H1 (cell line): ENCODE measurements around the gene SPATS2L. TPM values are rescaled to one million over a fixed set of nuclear protein-coding genes. Genes with fewer than 3 reads are reported as not detected.

ENCODE experiments used
- CTCF ChIA-PET: fragments of 300-600 bp; sonication (Branson Sonifier 250); formaldehyde crosslinking; loops from one replicate; lab custom pipeline; 2021; ENCODE audit not compliant: partially characterized antibody; lab: Charles Lee
- POLR2A ChIA-PET: fragments of 300-600 bp; sonication (Branson Sonifier 250); formaldehyde crosslinking; loops from one replicate; lab custom pipeline; 2021; ENCODE audit warnings: inconsistent platforms; ENCODE audit not compliant: partially characterized antibody; lab: Charles Lee
- DNase-seq, 2 experiments: peaks; one replicate each; pipeline versions ENCODE4 v3.0.0 to v3.0.0-alpha.2; 2010 to 2022; ENCODE audit warnings: low spot score in 2 of 2, low read depth in 1 of 2, mixed read lengths in 1 of 2
- FAIRE-seq: peaks from 2 replicates; lab custom pipeline; 2011; peaks lifted over from hg19 to GRCh38; lab: Jason Lieb, UNC
- H2AFZ ChIP-seq: 2 replicates; pipeline ENCODE4 v1.8.1; 2012; ENCODE audit warnings: low read length, inconsistent platforms
- H2AK5ac ChIP-seq: 2 replicates; pipeline ENCODE4 v1.6.1; 2013; ENCODE audit warnings: low read depth, low read length
- H2BK120ac ChIP-seq: replicated peaks from 2 replicates; pipeline ENCODE3; 2013; ENCODE audit warnings: low read depth, low read length, inconsistent platforms
- H2BK12ac ChIP-seq: 2 replicates; pipeline ENCODE4 v1.6.1; 2013; ENCODE audit warnings: low read depth, low read length
- H2BK15ac ChIP-seq: 2 replicates; pipeline ENCODE4 v1.6.1; 2013; ENCODE audit warnings: low read length
- H2BK20ac ChIP-seq: 2 replicates; pipeline ENCODE4 v1.6.1; 2013; ENCODE audit warnings: low read length
- H2BK5ac ChIP-seq: 2 replicates; pipeline ENCODE4 v1.6.1; 2013; ENCODE audit warnings: low read depth, low read length
- H3K14ac ChIP-seq: 2 replicates; pipeline ENCODE4 v1.6.1; 2013; ENCODE audit warnings: inconsistent platforms; ENCODE audit not compliant: insufficient read length
- H3K18ac ChIP-seq: 2 replicates; pipeline ENCODE4 v1.6.1; 2013; ENCODE audit warnings: low read length; ENCODE audit errors: extremely low read depth
- H3K23ac ChIP-seq: 2 replicates; pipeline ENCODE4 v1.6.1; 2013; ENCODE audit warnings: inconsistent platforms; ENCODE audit not compliant: insufficient read length
- H3K23me2 ChIP-seq: 2 replicates; pipeline ENCODE4 v1.6.1; 2013; ENCODE audit warnings: low read depth, low read length
- H3K27ac ChIP-seq: 2 replicates; pipeline ENCODE4 v1.6.1; 2011; ENCODE audit warnings: low read depth, low read length, inconsistent platforms
- H3K27me3 ChIP-seq, 4 experiments: replicated peaks in 1 of 4; 1 replicate in 1 of 4; 2 replicates in 3 of 4; pipeline versions ENCODE4 v1.6.1 to v1.8.1; 2011 to 2013; ENCODE audit warnings: low read length in 3 of 4, mild to moderate bottlenecking in 3 of 4, inconsistent platforms in 2 of 4, mixed read lengths in 2 of 4, moderate library complexity in 1 of 4; ENCODE audit not compliant: control insufficient read depth in 3 of 4, insufficient read depth in 3 of 4; ENCODE audit errors: extremely low read depth in 1 of 4
- H3K36me3 ChIP-seq, 4 experiments: 2 replicates each; pipeline versions ENCODE4 v1.6.1 to v1.8.1; 2011 to 2013; ENCODE audit warnings: mild to moderate bottlenecking in 4 of 4, low read length in 3 of 4, moderate library complexity in 2 of 4, control low read depth in 1 of 4, inconsistent platforms in 1 of 4; ENCODE audit not compliant: insufficient read depth in 4 of 4, control insufficient read depth in 2 of 4
- H3K4ac ChIP-seq: replicated peaks from 2 replicates; pipeline ENCODE3; 2013; ENCODE audit warnings: low read length, low read depth, mixed read lengths, inconsistent platforms; ENCODE audit not compliant: insufficient read length
- H3K4me1 ChIP-seq, 4 experiments: replicated peaks in 1 of 4; 1 replicate in 1 of 4; 2 replicates in 3 of 4; pipeline versions ENCODE4 v1.6.1 to v1.8.1; 2011 to 2013; ENCODE audit warnings: low read length in 3 of 4, inconsistent platforms in 2 of 4, mixed read lengths in 1 of 4; ENCODE audit not compliant: insufficient read depth in 4 of 4, control insufficient read depth in 3 of 4
- H3K4me2 ChIP-seq, 2 experiments: 2 replicates each; pipeline versions ENCODE4 v1.6.1 to v1.8.1; 2011 to 2013; ENCODE audit warnings: low read depth in 2 of 2, low read length in 2 of 2, control low read depth in 1 of 2, inconsistent platforms in 1 of 2, mild to moderate bottlenecking in 1 of 2; ENCODE audit not compliant: insufficient read depth in 1 of 2
- H3K4me3 ChIP-seq, 4 experiments: fragments of 200-600, 300-600 bp in 1 of 4; sonication (generic), shearing (Covaris generic), sonication (Bioruptor Twin) in 1 of 4; 2 replicates each; pipeline versions ENCODE4 v1.5.1 to v1.8.1; 2011 to 2016; ENCODE audit warnings: low read length in 4 of 4, low read depth in 3 of 4, control low read depth in 2 of 4, inconsistent platforms in 2 of 4, mild to moderate bottlenecking in 2 of 4, mixed read lengths in 1 of 4, moderate library complexity in 1 of 4; ENCODE audit not compliant: insufficient read depth in 2 of 4; ENCODE audit errors: extremely low read depth in 1 of 4
- H3K56ac ChIP-seq: replicated peaks from 2 replicates; pipeline ENCODE3; 2013; ENCODE audit warnings: low read depth, mild to moderate bottlenecking, mixed read lengths, low read length, inconsistent platforms; ENCODE audit not compliant: insufficient read length
- H3K79me1 ChIP-seq: 2 replicates; pipeline ENCODE4 v1.6.1; 2013; ENCODE audit warnings: low read depth, low read length, control low read depth
- H3K79me2 ChIP-seq, 2 experiments: 2 replicates each; pipeline versions ENCODE4 v1.6.1 to v1.8.1; 2012 to 2013; ENCODE audit warnings: low read length in 2 of 2, mild to moderate bottlenecking in 2 of 2, inconsistent platforms in 1 of 2; ENCODE audit not compliant: insufficient read depth in 2 of 2, control insufficient read depth in 1 of 2
- H3K9ac ChIP-seq, 4 experiments: replicated peaks in 1 of 4; 1 replicate in 1 of 4; 2 replicates in 3 of 4; pipeline versions ENCODE4 v1.6.1 to v1.8.1; 2011 to 2013; ENCODE audit warnings: low read depth in 3 of 4, low read length in 3 of 4, control low read depth in 2 of 4, mild to moderate bottlenecking in 2 of 4, moderate library complexity in 2 of 4, inconsistent platforms in 1 of 4; ENCODE audit errors: extremely low read depth in 1 of 4
- H3K9me3 ChIP-seq, 2 experiments: 2 replicates each; pipeline versions ENCODE4 v1.6.1 to v1.8.1; 2012 to 2013; ENCODE audit warnings: mild to moderate bottlenecking in 2 of 2, moderate library complexity in 2 of 2, control low read depth in 1 of 2, inconsistent platforms in 1 of 2, low read depth in 1 of 2, low read length in 1 of 2, mixed read lengths in 1 of 2; ENCODE audit not compliant: insufficient read depth in 2 of 2
- H4K20me1 ChIP-seq, 2 experiments: replicated peaks in 1 of 2; 2 replicates each; pipeline versions ENCODE3 to v1.8.1; 2011 to 2013; ENCODE audit warnings: inconsistent platforms in 2 of 2, low read length in 2 of 2, mild to moderate bottlenecking in 1 of 2; ENCODE audit not compliant: insufficient read depth in 2 of 2, control insufficient read depth in 1 of 2
- H4K5ac ChIP-seq: 2 replicates; pipeline ENCODE4 v1.6.1; 2013; ENCODE audit warnings: low read length, low read depth, mixed read lengths, inconsistent platforms; ENCODE audit not compliant: insufficient read length
- H4K8ac ChIP-seq: 2 replicates; pipeline ENCODE4 v1.8.0; 2013; ENCODE audit warnings: mild to moderate bottlenecking, moderate library complexity, low read length, inconsistent platforms; ENCODE audit not compliant: insufficient read depth; ENCODE audit errors: extremely low read depth
- H4K91ac ChIP-seq: replicated peaks from 2 replicates; pipeline ENCODE3; 2013; ENCODE audit warnings: low read length, mixed read lengths, inconsistent platforms; ENCODE audit not compliant: insufficient read length
- WGBS, 2 experiments: shearing (Covaris generic) in 1 of 2; methylation state at CpG; one replicate each; pipeline versions ENCODE4 v1.1.6 to v1.1.7; 2013 to 2015; ENCODE audit warnings: low lambda C conversion rate in 2 of 2, mixed read lengths in 2 of 2, inconsistent platforms in 1 of 2, low coverage in 1 of 2, missing lambda C conversion rate in 1 of 2; ENCODE audit not compliant: insufficient replicate concordance in 2 of 2, insufficient coverage in 1 of 2, insufficient read length in 1 of 2; ENCODE audit errors: extremely low coverage in 1 of 2, missing lambda C conversion rate in 1 of 2; 5-methylcytosine and 5-hydroxymethylcytosine counted together
- polyA plus RNA-seq, 7 experiments: library from polyadenylated mRNA; depleted of rRNA in 3 of 7; stranded (reverse) in 5 of 7; unstranded in 2 of 7; fragments of >200 nt in 5 of 7; fragments of 200-250 nt in 2 of 7; gene quantifications; 1 replicate in 5 of 7; 2 replicates in 1 of 7; 4 replicates in 1 of 7; pipeline versions ENCODE4 v1.2.1 to v1.2.3, GENCODE V29; 2011 to 2013; ENCODE audit warnings: missing spikeins in 2 of 7, mixed read lengths in 2 of 7
- total RNA-seq: library from RNA; stranded (reverse); fragmentation: NEBNext Ultra II Directional; extraction: Animal tissue kit (Norgen Biotek cat#: 25700); gene quantifications from 2 replicates; pipeline ENCODE4 v1.2.1, GENCODE V29; 2021
- TF ChIP-seq, protein P1 (sequence below), 3 experiments: IDR thresholded peaks; 1 replicate in 2 of 3; 2 replicates in 1 of 3; pipeline versions ENCODE4 v1.5.1 to v1.6.1; 2011; ENCODE audit warnings: low read length in 3 of 3, mild to moderate bottlenecking in 3 of 3, inconsistent platforms in 2 of 3, low read depth in 1 of 3, moderate library complexity in 1 of 3; ENCODE audit not compliant: insufficient read depth in 1 of 3; ENCODE audit errors: control extremely low read depth in 1 of 3

Gene SPATS2L
- total and polyA plus RNA-seq, 2 of the 8 experiments (the other 6 are each of a cell fraction or from before 2014, with no cell fraction given) = 67.3 to 189 TPM

DNA sequence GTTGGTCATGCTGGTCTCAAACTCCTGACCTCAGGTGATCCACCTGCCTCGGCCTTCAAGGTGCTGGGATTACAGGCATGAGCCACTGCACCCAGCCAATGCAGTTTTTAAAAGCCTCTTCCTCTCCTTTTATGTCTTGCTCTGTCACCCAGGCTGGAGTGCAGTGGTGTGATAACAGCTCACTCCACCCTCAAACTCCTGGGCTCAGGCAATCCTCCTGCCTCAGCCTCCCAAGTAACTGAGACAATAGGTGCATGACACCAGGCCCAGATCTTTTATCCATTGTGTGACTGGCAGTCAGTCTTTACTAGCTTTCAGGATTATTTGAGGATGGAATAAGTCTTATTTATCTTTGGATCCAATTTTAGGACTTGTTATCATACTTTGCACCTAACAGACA lies 190.2 kb downstream of the SPATS2L start:
- no peak overlapping the region for H3K4ac ChIP-seq
- ChIA-PET POLR2A (interaction anchor here (0.7 kb wide), 1 partner anchor 10 kb away, joined by 3 read pairs; no protein-coding TSS in a partner anchor), CTCF (interaction anchor here (0.7 to 4.5 kb wide), 3 partner anchors 10 to 13 kb away, joined by 3 to 22 read pairs (median 4); partner anchors contain the start of gene KCTD18)
- no peak overlapping the region for H2BK15ac ChIP-seq
- no peak overlapping the region for H3K56ac ChIP-seq
- H3K9ac ChIP-seq = no peak overlapping the region
- H4K91ac ChIP-seq = no peak overlapping the region
- no peak overlapping the region for H2AK5ac ChIP-seq
- peaks cover 0 to under 1% (median 0%) of the 10 kb centered on the region in 4 experiments; a peak in 1 of 8 replicates for H3K36me3 ChIP-seq
- no peak overlapping the region for H4K8ac ChIP-seq
- H2AFZ ChIP-seq = no peak overlapping the region
- DNase-seq (no peak), FAIRE-seq (no peak)
- no peaks in the 10 kb centered on the region for H3K79me2 ChIP-seq
- H4K20me1 ChIP-seq = no peaks in the 10 kb centered on the region
- no peak overlapping the region for H3K4me3 ChIP-seq
- H3K4me1 ChIP-seq = no peaks in the 10 kb centered on the region; a peak in 1 of 7 replicates
- 100% methylated on average over 1 of the region's 1 CpG; no CpG with 5 or more reads in 1 of the 2 experiments for WGBS, 2 experiments
- TF ChIP-seq, protein P1, sequence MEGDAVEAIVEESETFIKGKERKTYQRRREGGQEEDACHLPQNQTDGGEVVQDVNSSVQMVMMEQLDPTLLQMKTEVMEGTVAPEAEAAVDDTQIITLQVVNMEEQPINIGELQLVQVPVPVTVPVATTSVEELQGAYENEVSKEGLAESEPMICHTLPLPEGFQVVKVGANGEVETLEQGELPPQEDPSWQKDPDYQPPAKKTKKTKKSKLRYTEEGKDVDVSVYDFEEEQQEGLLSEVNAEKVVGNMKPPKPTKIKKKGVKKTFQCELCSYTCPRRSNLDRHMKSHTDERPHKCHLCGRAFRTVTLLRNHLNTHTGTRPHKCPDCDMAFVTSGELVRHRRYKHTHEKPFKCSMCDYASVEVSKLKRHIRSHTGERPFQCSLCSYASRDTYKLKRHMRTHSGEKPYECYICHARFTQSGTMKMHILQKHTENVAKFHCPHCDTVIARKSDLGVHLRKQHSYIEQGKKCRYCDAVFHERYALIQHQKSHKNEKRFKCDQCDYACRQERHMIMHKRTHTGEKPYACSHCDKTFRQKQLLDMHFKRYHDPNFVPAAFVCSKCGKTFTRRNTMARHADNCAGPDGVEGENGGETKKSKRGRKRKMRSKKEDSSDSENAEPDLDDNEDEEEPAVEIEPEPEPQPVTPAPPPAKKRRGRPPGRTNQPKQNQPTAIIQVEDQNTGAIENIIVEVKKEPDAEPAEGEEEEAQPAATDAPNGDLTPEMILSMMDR (IDR thresholded peaks at IDR 0.05; ENCODE audit: control extremely low read depth in 1 of 3, insufficient read depth in 1 of 3, low read depth in 1 of 3, low read length in 3 of 3) = no peak
- H2BK5ac ChIP-seq = no peak overlapping the region
- H3K23me2 ChIP-seq = no peaks in the 10 kb centered on the region
- no peak overlapping the region for H2BK120ac ChIP-seq
- no peaks in the 10 kb centered on the region for H3K9me3 ChIP-seq
- no peak overlapping the region for H3K18ac ChIP-seq
- no peak overlapping the region for H2BK20ac ChIP-seq
- H3K27me3 ChIP-seq = no peaks in the 10 kb centered on the region
- no peaks in the 10 kb centered on the region for H3K79me1 ChIP-seq
- no peak overlapping the region for H4K5ac ChIP-seq
- no peak overlapping the region for H3K4me2 ChIP-seq
- no peak overlapping the region for H3K14ac ChIP-seq
- no peak overlapping the region for H2BK12ac ChIP-seq
- no peak overlapping the region for H3K23ac ChIP-seq
- H3K27ac ChIP-seq = no peak overlapping the region
